Measurements from ENCODE around the gene ATG2B. TPM values are rescaled to one million over a fixed set of nuclear protein-coding genes. Genes with fewer than 3 reads are reported as not detected.

ATG2B gene
- total and polyA plus RNA-seq, 3 donors from 2014 or later = 42.7 to 74.9 (median 44.8) TPM

- H3K36me3 ChIP-seq (ENCODE audit: low read depth, missing control alignments) = no peaks in the 10 kb centered on the region
- no peak overlapping the region for H3K27ac ChIP-seq
- no peaks in the 10 kb centered on the region for H3K9me3 ChIP-seq
- DNase-seq = no peak
- TF ChIP-seq CTCF (IDR thresholded peaks at IDR 0.05) (no peak), POLR2A (IDR thresholded peaks at IDR 0.05) (no peak)
- no peaks in the 10 kb centered on the region for H3K4me1 ChIP-seq
- intact Hi-C loops (cut with DNase I; ENCODE audit: low total_unique reads) = no loop called here
- H3K4me3 ChIP-seq = no peak overlapping the region
- H3K27me3 ChIP-seq = no peaks in the 10 kb centered on the region
- WGBS, 2 donors = 71 to 81% methylated on average over 18 to 22 of the region's 22 CpGs
Observed at GRCh38 chr14:96268431-96269358, 94.4 kb downstream of the ATG2B start.

GRCh38 chr14:96267916-96268315 lies 95.2 kb downstream of the ATG2B start:
- H3K9me3 ChIP-seq = no peaks in the 10 kb centered on the region
- H3K4me1 ChIP-seq = no peaks in the 10 kb centered on the region
- WGBS, 2 donors = 90 to 95% methylated on average over 5 of the region's 5 CpGs
- TF ChIP-seq CTCF (IDR thresholded peaks at IDR 0.05) = no peak
- H3K27ac ChIP-seq = no peak overlapping the region
- no peak overlapping the region for H3K4me3 ChIP-seq
- no peaks in the 10 kb centered on the region for H3K27me3 ChIP-seq
- no peaks in the 10 kb centered on the region for H3K36me3 ChIP-seq (ENCODE audit: low read depth, missing control alignments)
- intact Hi-C loops (cut with DNase I; ENCODE audit: low total_unique reads) = no loop called here
- DNase-seq = no peak

GRCh38 chr14:96267336-96267735 lies 95.8 kb downstream of the ATG2B start:
- no peaks in the 10 kb centered on the region for H3K27me3 ChIP-seq
- H3K27ac ChIP-seq = no peak overlapping the region
- H3K4me3 ChIP-seq = no peak overlapping the region
- H3K4me1 ChIP-seq = no peaks in the 10 kb centered on the region
- no peaks in the 10 kb centered on the region for H3K36me3 ChIP-seq (ENCODE audit: low read depth, missing control alignments)
- intact Hi-C loops (cut with DNase I; ENCODE audit: low total_unique reads) = no loop called here
- DNase-seq = no peak
- no peaks in the 10 kb centered on the region for H3K9me3 ChIP-seq
- 22 to 42% methylated on average over 3 of the region's 3 CpGs for WGBS, 2 donors
- TF ChIP-seq CTCF (IDR thresholded peaks at IDR 0.05) (no peak), POLR2A (IDR thresholded peaks at IDR 0.05) (no peak)

GRCh38 chr14:96265383-96266095 lies 97.6 kb downstream of the ATG2B start:
- Histone ChIP-seq H3K27me3 (no peaks in the 10 kb centered on the region), H3K36me3 (ENCODE audit: low read depth, missing control alignments) (no peaks in the 10 kb centered on the region), H3K4me1 (no peaks in the 10 kb centered on the region), H3K9me3 (no peaks in the 10 kb centered on the region), H3K4me3 (no peak overlapping the region), H3K27ac (no peak overlapping the region)
- intact Hi-C loops (cut with DNase I; ENCODE audit: low total_unique reads) = no loop called here
- no peak for DNase-seq
- no peak for TF ChIP-seq POLR2A (IDR thresholded peaks at IDR 0.05)
- 80 to 84% methylated on average over 15 to 16 of the region's 16 CpGs for WGBS, 2 donors

GRCh38 chr14:96264853-96265252 lies 98.3 kb downstream of the ATG2B start:
- no peaks in the 10 kb centered on the region for H3K9me3 ChIP-seq
- intact Hi-C loops (cut with DNase I; ENCODE audit: low total_unique reads) = no loop called here
- no peaks in the 10 kb centered on the region for H3K36me3 ChIP-seq (ENCODE audit: low read depth, missing control alignments)
- no peak overlapping the region for H3K4me3 ChIP-seq
- H3K27ac ChIP-seq = no peak overlapping the region
- no peak for DNase-seq
- no peaks in the 10 kb centered on the region for H3K4me1 ChIP-seq
- H3K27me3 ChIP-seq = no peaks in the 10 kb centered on the region
- TF ChIP-seq CTCF (IDR thresholded peaks at IDR 0.05) (no peak), POLR2A (IDR thresholded peaks at IDR 0.05) (no peak)
- WGBS, 2 donors = 71 to 85% methylated on average over 3 of the region's 3 CpGs
